Medulla oblongata (tissue), 1 donor: ENCODE data around the gene SERTAD1.
A peak's percentile ranks its signal among the peaks of the same experiment; 100 is the strongest.
"Not testable (repeated sequence)": the region's sequence is repeated elsewhere in the genome, so short reads cannot be mapped to it uniquely, and the experiment has no call there.

Experiments
- DNase-seq: peaks from one replicate; pipeline ENCODE4 v3.0.0-alpha.2; 2015; ENCODE audit errors: extremely low spot score

SERTAD1 gene

GRCh38 chr19:40421993-40422747 lies 3.6 kb downstream of the SERTAD1 start:
- no peak for DNase-seq

- DNase-seq, result peak; percentile 91
Observed at GRCh38 chr19:40420766-40421765, 4.7 kb downstream of the SERTAD1 start.

- DNase-seq, result no peak
Observed at GRCh38 chr19:40420451-40420765, 5.4 kb downstream of the SERTAD1 start.

GRCh38 chr19:40419780-40420179 lies 6.0 kb downstream of the SERTAD1 start:
- no peak for DNase-seq

GRCh38 chr19:40419066-40419612 lies 6.7 kb downstream of the SERTAD1 start:
- no peak for DNase-seq

GRCh38 chr19:40418040-40418439 lies 7.8 kb downstream of the SERTAD1 start:
- DNase-seq, result no peak

- no peak for DNase-seq
Observed at GRCh38 chr19:40417643-40417981, 8.2 kb downstream of the SERTAD1 start.

GRCh38 chr19:40416918-40417642 lies 8.7 kb downstream of the SERTAD1 start:
- DNase-seq, result peak; percentile 12

GRCh38 chr19:40415768-40416167 lies 10.0 kb downstream of the SERTAD1 start:
- DNase-seq, result no peak

GRCh38 chr19:40414542-40415535 lies 11.0 kb downstream of the SERTAD1 start:
- no peak for DNase-seq

- no peak for DNase-seq
Observed at GRCh38 chr19:40413291-40413845, 12.4 kb downstream of the SERTAD1 start, which contains the start of gene PRX. Gene PRX (minus strand): TSS chr19:40413378. CDS start chr19:40407932, 5,446 bp downstream.

GRCh38 chr19:40412866-40413265 lies 12.9 kb downstream of the SERTAD1 start:
- DNase-seq, result no peak

- no peak for DNase-seq
Observed at GRCh38 chr19:40411958-40412499, 13.8 kb downstream of the SERTAD1 start.

GRCh38 chr19:40411125-40411842 lies 14.5 kb downstream of the SERTAD1 start:
- no peak for DNase-seq

GRCh38 chr19:40410030-40410389 lies 15.8 kb downstream of the SERTAD1 start:
- DNase-seq, result no peak

- not testable (repeated sequence) for DNase-seq
Observed at GRCh38 chr19:40408598-40408925, 17.2 kb downstream of the SERTAD1 start.

- no peak for DNase-seq
Observed at GRCh38 chr19:40407714-40408597, 17.8 kb downstream of the SERTAD1 start.

GRCh38 chr19:40403262-40403984 lies 22.4 kb downstream of the SERTAD1 start:
- DNase-seq, result peak; percentile 37
